WTC11 (cell line): Measurements from ENCODE around the gene NFKB1. TPM values are rescaled to one million over a fixed set of nuclear protein-coding genes. Genes with fewer than 3 reads are reported as not detected.

Experiments used
- ATAC-seq: fragments of 200-7000 bp; cut with Tn5 transposase; 2 replicates; pipeline ENCODE4 v1.10.0; 2021; ENCODE audit warnings: mild to moderate bottlenecking, moderate library complexity
- CTCF ChIA-PET: fragments of 300-600 bp; sonication (Branson Sonifier 250); formaldehyde crosslinking; loops from one replicate; lab custom pipeline; 2021; ENCODE audit warnings: antibody characterized with exemption; lab: Charles Lee
- POLR2A ChIA-PET: fragments of 350-600 bp; sonication (Branson Sonifier 250); formaldehyde crosslinking; loops from one replicate; lab custom pipeline; 2021; ENCODE audit warnings: antibody characterized with exemption; lab: Charles Lee
- DNase-seq: peaks from one replicate; pipeline ENCODE4 v3.0.0; 2021; ENCODE audit warnings: low spot score
- H3K27ac Mint-ChIP-seq: 2 replicates; pipeline ENCODE4 v1.8.0; 2021; ENCODE audit warnings: mixed read lengths
- H3K27me3 Mint-ChIP-seq: 2 replicates; pipeline ENCODE4 v1.8.0; 2021; ENCODE audit warnings: low read depth, mild to moderate bottlenecking, moderate library complexity, mixed read lengths
- H3K36me3 Mint-ChIP-seq: 2 replicates; pipeline ENCODE4 v1.8.0; 2021; ENCODE audit warnings: mixed read lengths
- H3K4me1 Mint-ChIP-seq: 2 replicates; pipeline ENCODE4 v1.8.0; 2022; ENCODE audit warnings: mixed read lengths
- H3K4me3 Mint-ChIP-seq: 2 replicates; pipeline ENCODE4 v1.8.0; 2021; ENCODE audit warnings: mild to moderate bottlenecking, moderate library complexity, mixed read lengths
- H3K9me3 Mint-ChIP-seq: 2 replicates; pipeline ENCODE4 v1.8.0; 2021; ENCODE audit warnings: mixed read lengths
- AR ChIP-seq: fragments of 250-450 bp; sonication (Bioruptor Pico); IDR thresholded peaks from 2 replicates; pipeline ENCODE4 v1.9.0; 2021; ENCODE audit warnings: mild to moderate bottlenecking
- ATF2 ChIP-seq: sonication (generic); formaldehyde crosslinking; IDR thresholded peaks from 2 replicates; pipeline ENCODE4 v1.8.1; 2022; ENCODE audit warnings: low read depth, missing genetic modification reagents, borderline replicate concordance
- ATF6 ChIP-seq: sonication (generic); formaldehyde crosslinking; IDR thresholded peaks from 2 replicates; pipeline ENCODE4 v1.8.1; 2023; ENCODE audit warnings: mild to moderate bottlenecking, missing genetic modification reagents
- CREB1 ChIP-seq: sonication (generic); formaldehyde crosslinking; IDR thresholded peaks from 2 replicates; pipeline ENCODE4 v1.8.0; 2023; ENCODE audit warnings: mild to moderate bottlenecking, missing genetic modification reagents
- CTCF ChIP-seq: fragments of 200-600 bp; IDR thresholded peaks from 2 replicates; pipeline ENCODE4 v1.8.0; 2022; ENCODE audit warnings: antibody characterized with exemption
- EMX1 ChIP-seq: fragments of 250-450 bp; sonication (Bioruptor Pico); IDR thresholded peaks from 2 replicates; pipeline ENCODE4 v1.8.0; 2021; ENCODE audit warnings: mild to moderate bottlenecking
- FOXP4 ChIP-seq: sonication (generic); formaldehyde crosslinking; IDR thresholded peaks from 2 replicates; pipeline ENCODE4 v1.8.0; 2022; ENCODE audit warnings: mild to moderate bottlenecking, missing genetic modification reagents
- GABPB1 ChIP-seq: sonication (generic); formaldehyde crosslinking; IDR thresholded peaks from 2 replicates; pipeline ENCODE4 v1.8.1; 2023; ENCODE audit warnings: mild to moderate bottlenecking, missing genetic modification reagents
- GRHL2 ChIP-seq: fragments of 250-450 bp; sonication (Bioruptor Pico); IDR thresholded peaks from 2 replicates; pipeline ENCODE4 v1.8.0; 2022; ENCODE audit warnings: mild to moderate bottlenecking, moderate library complexity; ENCODE audit not compliant: insufficient replicate concordance, severe bottlenecking
- RORB ChIP-seq: fragments of 250-450 bp; sonication (Bioruptor Pico); IDR thresholded peaks from 2 replicates; pipeline ENCODE4 v1.9.0; 2021; ENCODE audit warnings: mild to moderate bottlenecking
- SMAD3 ChIP-seq: sonication (generic); formaldehyde crosslinking; IDR thresholded peaks from 2 replicates; pipeline ENCODE4 v1.8.0; 2022; ENCODE audit warnings: missing genetic modification reagents, mild to moderate bottlenecking, borderline replicate concordance
- SP1 ChIP-seq: sonication (generic); formaldehyde crosslinking; conservative IDR thresholded peaks from 2 replicates; pipeline ENCODE4 v1.8.1; 2022; ENCODE audit warnings: missing genetic modification reagents
- ZNF281 ChIP-seq: sonication (generic); formaldehyde crosslinking; IDR thresholded peaks from 2 replicates; pipeline ENCODE4 v1.8.0; 2023; ENCODE audit warnings: mild to moderate bottlenecking, missing genetic modification reagents
- ZNF416 ChIP-seq: fragments of 250-450 bp; sonication (Bioruptor Pico); IDR thresholded peaks from 2 replicates; pipeline ENCODE4 v1.9.0; 2021; ENCODE audit warnings: mild to moderate bottlenecking, inconsistent platforms
- ZNF671 ChIP-seq: fragments of 250-450 bp; sonication (Bioruptor Pico); IDR thresholded peaks from 2 replicates; pipeline ENCODE4 v1.8.0; 2021; ENCODE audit warnings: mild to moderate bottlenecking
- total RNA-seq: library from RNA; stranded (reverse); gene quantifications from 3 replicates; pipeline ENCODE4 v1.2.3, GENCODE V29; 2021

Gene NFKB1
- total RNA-seq, 1 experiment from 2014 or later = 5.6 TPM

- H3K4me3 Mint-ChIP-seq = no peak overlapping the region
Observed at GRCh38 chr4:102483120-102483519, 18.0 kb upstream of the NFKB1 start.

More at GRCh38 chr4:102483120-102483519, 18.0 kb upstream of the NFKB1 start:
- peaks cover 3% of the 10 kb centered on the region; the same call in 1 of the 2 replicates for H3K27me3 Mint-ChIP-seq
- CTCF ChIA-PET = no interaction called here
- peaks cover 11% of the 10 kb centered on the region for H3K36me3 Mint-ChIP-seq
- H3K9me3 Mint-ChIP-seq = peaks cover 46% of the 10 kb centered on the region
- no peak overlapping the region for H3K27ac Mint-ChIP-seq
- POLR2A ChIA-PET = no interaction called here
- TF ChIP-seq FOXP4 (CRISPR knock-in tag) = no peak
- TF ChIP-seq SMAD3 (CRISPR knock-in tag) = no peak
- TF ChIP-seq SP1 = no peak
- no peak for TF ChIP-seq CTCF
- no peak for TF ChIP-seq RORB (CRISPR knock-in tag)
- TF ChIP-seq GABPB1 (CRISPR knock-in tag) = no peak
- no peak for TF ChIP-seq AR (CRISPR knock-in tag)
- TF ChIP-seq CREB1 (CRISPR knock-in tag) = no peak
- no peak for TF ChIP-seq ATF6 (CRISPR knock-in tag)
- TF ChIP-seq ATF2 (CRISPR knock-in tag) = no peak
- no peak for TF ChIP-seq ZNF671
- TF ChIP-seq ZNF281 = no peak
- no peak for TF ChIP-seq ZNF416
- no peak for TF ChIP-seq GRHL2
- no peak for TF ChIP-seq EMX1 (CRISPR knock-in tag)
- TF ChIP-seq, all 79 proteins: peak for 0
- DNase-seq (no peak), ATAC-seq (no peak)
- H3K4me1 Mint-ChIP-seq = no peaks in the 10 kb centered on the region
